Measurements from ENCODE around the gene ENTPD7.

- TF ChIP-seq CTCF (IDR thresholded peaks at IDR 0.05): no peak
- TF ChIP-seq POLR2A (IDR thresholded peaks at IDR 0.05): peak in 1 of 2 donors; percentile 69
Measured at GRCh38 chr10:99661377-99661763, 2.1 kb downstream of the ENTPD7 start.
